Upper lobe of left lung (tissue), 6 donors: Measurements from ENCODE around the gene CUEDC1. TPM values are rescaled to one million over a fixed set of nuclear protein-coding genes. Genes with fewer than 3 reads are reported as not detected.
A peak's percentile ranks its signal among the peaks of the same experiment; 100 is the strongest.
"Not testable (repeated sequence)": the region's sequence is repeated elsewhere in the genome, so short reads cannot be mapped to it uniquely, and the experiment has no call there.

Source experiments
- ATAC-seq, 2 donors: fragments of 200-7000 bp; cut with Tn5 transposase; one replicate each; pipeline ENCODE4 v1.9.1; 2022; ENCODE audit warnings: mild to moderate bottlenecking in 2 of 2, moderate library complexity in 2 of 2; ENCODE audit not compliant: low FRiP score in 2 of 2
- DNase-seq, 2 donors: peaks; one replicate each; pipeline ENCODE4 v3.0.0-alpha.2; 2019 to 2020
- H3K27ac ChIP-seq, 4 donors: fragments of 200-600 bp; sonication (generic); one replicate each; pipeline ENCODE4 v1.5.1; 2016 to 2019
- H3K27me3 ChIP-seq, 4 donors: fragments of 200-600 bp; sonication (generic); one replicate each; pipeline ENCODE4 v1.5.1; 2017 to 2019
- H3K36me3 ChIP-seq, 4 donors: fragments of 200-600 bp; sonication (generic); one replicate each; pipeline ENCODE4 v1.5.1; 2016 to 2019
- H3K4me1 ChIP-seq, 4 donors: fragments of 200-600 bp; sonication (generic); one replicate each; pipeline ENCODE4 v1.5.1; 2018 to 2019
- H3K4me3 ChIP-seq, 4 donors: fragments of 200-600 bp; sonication (generic); one replicate each; pipeline ENCODE4 v1.5.1; 2017 to 2019; ENCODE audit warnings: mild to moderate bottlenecking in 2 of 4, moderate library complexity in 1 of 4
- H3K9me3 ChIP-seq, 4 donors: fragments of 200-600 bp; sonication (generic); one replicate each; pipeline ENCODE4 v1.5.1; 2018 to 2019
- CTCF ChIP-seq, 6 experiments: fragments of 450-650 bp in 4 of 6; fragments of 200-600 bp in 2 of 6; sonication (generic) in 2 of 6; IDR thresholded peaks; one replicate each; pipeline ENCODE4 v1.5.1; 2016 to 2019; ENCODE audit warnings: antibody characterized with exemption in 6 of 6
- EP300 ChIP-seq, 4 donors: sonication (generic); formaldehyde crosslinking; IDR thresholded peaks; one replicate each; pipeline ENCODE4 v1.5.1; 2017; ENCODE audit warnings: antibody characterized with exemption in 4 of 4, control low read depth in 2 of 4
- POLR2A ChIP-seq, 4 donors: fragments of 450-650 bp; IDR thresholded peaks; one replicate each; pipeline ENCODE4 v1.5.1; 2016 to 2017; ENCODE audit warnings: antibody characterized with exemption in 4 of 4, mild to moderate bottlenecking in 2 of 4
- POLR2AphosphoS5 ChIP-seq, 2 donors: sonication (generic); formaldehyde crosslinking; IDR thresholded peaks; one replicate each; pipeline ENCODE4 v1.5.1; 2017; ENCODE audit warnings: antibody characterized with exemption in 2 of 2
- WGBS, 2 donors: methylation state at CpG; one replicate each; pipeline ENCODE4 v1.1.5; 2017 to 2018; 5-methylcytosine and 5-hydroxymethylcytosine counted together
- total RNA-seq, 6 donors: library from RNA; depleted of rRNA in 4 of 6; stranded (reverse); fragments of >200 nt in 4 of 6; gene quantifications; one replicate each; pipeline versions ENCODE4 v1.1.0 to v1.2.1, GENCODE V29; 2016 to 2021
- donor health status: DM: no; HTN: no; CAD: no; lungs with moderate emphysema.
- donor health status: DM: no; HTN: yes; CAD: no; lungs with severe emphysema.

The CUEDC1 gene
- total RNA-seq, 6 donors from 2014 or later = 33.3 to 119 (median 54.4) TPM

GRCh38 chr17:57925361-57925990 lies 29.7 kb downstream of the CUEDC1 start:
- Histone ChIP-seq H3K27me3 (no peaks in the 10 kb centered on the region), H3K4me1 (peaks cover 27 to 66% (median 46%) of the 10 kb centered on the region in 4 donors), H3K9me3 (no peaks in the 10 kb centered on the region), H3K36me3 (no peaks in the 10 kb centered on the region), H3K4me3 (no peak overlapping the region), H3K27ac (no peak overlapping the region)
- ATAC-seq (no peak), DNase-seq (no peak)
- WGBS, 2 donors = 82 to 84% methylated on average over 4 to 9 of the region's 9 CpGs
- no peak for TF ChIP-seq POLR2A (IDR thresholded peaks at IDR 0.05)

- no peaks in the 10 kb centered on the region for H3K9me3 ChIP-seq
Measured at GRCh38 chr17:57924677-57925076, 30.5 kb downstream of the CUEDC1 start.

GRCh38 chr17:57923182-57923872 lies 31.9 kb downstream of the CUEDC1 start:
- no peak for DNase-seq
- H3K27ac ChIP-seq = no peak overlapping the region
- no peaks in the 10 kb centered on the region for H3K27me3 ChIP-seq
- H3K4me1 ChIP-seq = peaks cover 30 to 51% (median 42%) of the 10 kb centered on the region in 4 donors
- no peaks in the 10 kb centered on the region for H3K36me3 ChIP-seq
- H3K9me3 ChIP-seq = no peaks in the 10 kb centered on the region
- ATAC-seq = no peak
- 97 to 100% methylated on average over 5 of the region's 5 CpGs for WGBS, 2 donors
- TF ChIP-seq EP300 (IDR thresholded peaks at IDR 0.05) (no peak), POLR2AphosphoS5 (IDR thresholded peaks at IDR 0.05) (no peak), CTCF (IDR thresholded peaks at IDR 0.05) (no peak), POLR2A (IDR thresholded peaks at IDR 0.05) (no peak)
- H3K4me3 ChIP-seq = no peak overlapping the region

More at GRCh38 chr17:57924677-57925076, 30.5 kb downstream of the CUEDC1 start:
- Histone ChIP-seq H3K4me1 (peaks cover 27 to 58% (median 41%) of the 10 kb centered on the region in 4 donors), H3K27ac (no peak overlapping the region), H3K4me3 (no peak overlapping the region), H3K36me3 (no peaks in the 10 kb centered on the region), H3K27me3 (no peaks in the 10 kb centered on the region)
- TF ChIP-seq POLR2AphosphoS5 (IDR thresholded peaks at IDR 0.05) = no peak
- no peak for TF ChIP-seq EP300 (IDR thresholded peaks at IDR 0.05)
- no peak for TF ChIP-seq CTCF (IDR thresholded peaks at IDR 0.05)
- no peak for TF ChIP-seq POLR2A (IDR thresholded peaks at IDR 0.05)
- no peak for ATAC-seq
- 47 to 82% methylated on average over 4 of the region's 4 CpGs for WGBS, 2 donors
- no peak for DNase-seq

- 91 to 94% methylated on average over 4 of the region's 4 CpGs for WGBS, 2 donors
Measured at GRCh38 chr17:57922745-57923144, 32.5 kb downstream of the CUEDC1 start.

GRCh38 chr17:57920916-57921703 lies 34.1 kb downstream of the CUEDC1 start:
- Histone ChIP-seq H3K27me3 (no peaks in the 10 kb centered on the region), H3K4me3 (no peak overlapping the region), H3K36me3 (no peaks in the 10 kb centered on the region), H3K9me3 (no peaks in the 10 kb centered on the region), H3K4me1 (peaks cover 39 to 59% (median 51%) of the 10 kb centered on the region in 4 donors), H3K27ac (peak overlapping the region; percentile 67 to 74 (median 72))
- 32 to 33% methylated on average over 13 of the region's 13 CpGs for WGBS, 2 donors
- DNase-seq = no peak
- no peak for TF ChIP-seq CTCF (IDR thresholded peaks at IDR 0.05)
- TF ChIP-seq POLR2AphosphoS5 (IDR thresholded peaks at IDR 0.05) = no peak
- no peak for TF ChIP-seq POLR2A (IDR thresholded peaks at IDR 0.05)
- TF ChIP-seq EP300 (IDR thresholded peaks at IDR 0.05) = no peak
- peak in 1 of 2 donors; percentile 47 for ATAC-seq

More at GRCh38 chr17:57922745-57923144, 32.5 kb downstream of the CUEDC1 start:
- not testable (repeated sequence) for ATAC-seq, H3K4me3 ChIP-seq, H3K9me3 ChIP-seq, H3K36me3 ChIP-seq, DNase-seq, H3K27me3 ChIP-seq
- H3K27ac ChIP-seq = peak overlapping the region in 1 of 4 donors; percentile 74
- H3K4me1 ChIP-seq = peaks cover 34 to 56% (median 47%) of the 10 kb centered on the region in 4 donors
